ENCODE data around the gene ANAPC5. TPM values are rescaled to one million over a fixed set of nuclear protein-coding genes. Genes with fewer than 3 reads are reported as not detected.
A peak's percentile ranks its signal among the peaks of the same experiment; 100 is the strongest.

ANAPC5 gene
- total RNA-seq, 1 experiment from 2014 or later, result 101 TPM

- no CpG with 5 or more reads among the region's 4 CpGs for WGBS (ENCODE audit: extremely low coverage, insufficient read length, low lambda C conversion rate)
- no peak overlapping the region for H2AK5ac ChIP-seq (ENCODE audit: insufficient read length, low read length)
- no peaks in the 10 kb centered on the region for H3K9me3 Mint-ChIP-seq
- H4K5ac ChIP-seq (ENCODE audit: insufficient read length, low read depth, low read length), result no peak overlapping the region
- TF ChIP-seq CTCF (conservative IDR thresholded peaks at IDR 0.05), result no peak
- H2BK5ac ChIP-seq (ENCODE audit: insufficient read length, low read length), result no peak overlapping the region
- H3K23ac ChIP-seq (ENCODE audit: insufficient read length, low read depth, low read length), result no peak overlapping the region
- H3K79me2 ChIP-seq (ENCODE audit: insufficient read depth, low read length), result no peaks in the 10 kb centered on the region; the same call in 1 of the 2 replicates
- no peaks in the 10 kb centered on the region for H4K20me1 ChIP-seq (ENCODE audit: control insufficient read depth, insufficient read depth, insufficient read length)
- no peak overlapping the region for H3K4me2 ChIP-seq (ENCODE audit: insufficient read depth, insufficient read length, low read length)
- no peak overlapping the region for H2BK120ac ChIP-seq (ENCODE audit: low read depth, low read length, poor library complexity, severe bottlenecking)
- H3K4me1 Mint-ChIP-seq, result no peaks in the 10 kb centered on the region
- H3K27me3 Mint-ChIP-seq (ENCODE audit: low read depth), result no peaks in the 10 kb centered on the region
- H3K27me3 ChIP-seq (ENCODE audit: insufficient read depth, low read length), result no peaks in the 10 kb centered on the region
- H3K79me1 ChIP-seq (ENCODE audit: insufficient read depth, low read depth, low read length, poor library complexity, severe bottlenecking), result peaks cover 2% of the 10 kb centered on the region
- H3T11ph ChIP-seq (ENCODE audit: low read length), result no peak overlapping the region
- H2BK20ac ChIP-seq (ENCODE audit: low read depth, low read length, poor library complexity, severe bottlenecking), result no peak overlapping the region
- no peak overlapping the region for H3K4me3 Mint-ChIP-seq
- H3K14ac ChIP-seq (ENCODE audit: insufficient read depth, low read length), result no peak overlapping the region
- H3K4ac ChIP-seq (ENCODE audit: low read depth, low read length), result no peak overlapping the region
- H3K9me3 ChIP-seq (ENCODE audit: control insufficient read depth, low read depth, low read length), result no peaks in the 10 kb centered on the region
- H3K4me1 ChIP-seq (ENCODE audit: insufficient read depth, low read length), result no peaks in the 10 kb centered on the region
- no peak overlapping the region for H2BK12ac ChIP-seq (ENCODE audit: insufficient read length, low read depth, low read length)
- H4K8ac ChIP-seq (replicated peaks; ENCODE audit: insufficient read length, low read depth, low read length), result no peak overlapping the region
- H3K23me2 ChIP-seq (ENCODE audit: insufficient read length, low read depth, low read length, poor library complexity, severe bottlenecking), result no peaks in the 10 kb centered on the region
- peak overlapping the region in 1 of 3 experiments; percentile 2; a peak in 2 of 7 replicates for H3K27ac Mint-ChIP-seq
- no peak for DNase-seq
- no peak overlapping the region for H3K18ac ChIP-seq (ENCODE audit: insufficient read length, low read depth, low read length)
- no peak overlapping the region for H3K27ac ChIP-seq (ENCODE audit: insufficient read length, low read depth, low read length)
- H4K91ac ChIP-seq (ENCODE audit: insufficient read length, low read depth, low read length), result no peak overlapping the region
- H2AFZ ChIP-seq (ENCODE audit: low read length), result no peak overlapping the region
- peaks cover 29 to 63% (median 53%) of the 10 kb centered on the region in 3 experiments; a peak in 6 of 7 replicates for H3K36me3 Mint-ChIP-seq (ENCODE audit: insufficient read depth in 1 of 3, low read depth in 3 of 3)
- no peak overlapping the region for H2BK15ac ChIP-seq (ENCODE audit: low read depth, low read length)
- H3K56ac ChIP-seq (ENCODE audit: insufficient read length, low read depth, low read length), result no peak overlapping the region
- no peak overlapping the region for H3K9ac ChIP-seq (ENCODE audit: extremely low read depth, insufficient read length, low read length)
Measured at GRCh38 chr12:121345151-121345815, 6.9 kb downstream of the ANAPC5 start.
